Neural progenitor cell (in vitro differentiated cells): ENCODE results near the gene AATK. TPM values are rescaled to one million over a fixed set of nuclear protein-coding genes. Genes with fewer than 3 reads are reported as not detected.
A peak's percentile ranks its signal among the peaks of the same experiment; 100 is the strongest.

Experiments
- DNase-seq: peaks from one replicate; pipeline ENCODE4 v3.0.0-alpha.2; 2016; ENCODE audit warnings: low spot score
- H2AFZ ChIP-seq: fragments of 200-600 bp; sonication (generic); replicated peaks from 2 replicates; pipeline ENCODE4 v1.6.1; 2016; ENCODE audit warnings: antibody characterized with exemption
- H3F3A ChIP-seq: fragments of 200-600 bp; sonication (generic); 2 replicates; pipeline ENCODE4 v1.6.1; 2016; ENCODE audit warnings: antibody characterized with exemption, low read depth
- H3K27ac ChIP-seq: fragments of 200-600 bp; sonication (generic); 2 replicates; pipeline ENCODE4 v1.5.1; 2016; ENCODE audit warnings: mild to moderate bottlenecking
- H3K27me3 ChIP-seq: fragments of 200-600 bp; sonication (generic); 2 replicates; pipeline ENCODE4 v1.6.1; 2016; ENCODE audit warnings: mild to moderate bottlenecking, moderate library complexity
- H3K36me3 ChIP-seq: fragments of 200-600 bp; sonication (generic); 2 replicates; pipeline ENCODE4 v1.5.1; 2016
- H3K4me1 ChIP-seq: fragments of 200-600 bp; sonication (generic); 2 replicates; pipeline ENCODE4 v1.6.1; 2016; ENCODE audit warnings: mixed run types
- H3K4me2 ChIP-seq: fragments of 200-600 bp; sonication (generic); 2 replicates; pipeline ENCODE4 v1.6.1; 2016
- H3K4me3 ChIP-seq: fragments of 200-600 bp; sonication (generic); 2 replicates; pipeline ENCODE4 v1.5.1; 2016
- H3K79me2 ChIP-seq: fragments of 200-600 bp; sonication (generic); 2 replicates; pipeline ENCODE4 v1.6.1; 2016; ENCODE audit warnings: low read depth
- H3K9ac ChIP-seq: fragments of 200-600 bp; sonication (generic); 2 replicates; pipeline ENCODE4 v1.6.1; 2016
- H3K9me3 ChIP-seq: fragments of 200-600 bp; sonication (generic); 2 replicates; pipeline ENCODE4 v1.5.1; 2016; ENCODE audit warnings: low read depth
- H4K20me1 ChIP-seq: fragments of 200-600 bp; sonication (generic); 2 replicates; pipeline ENCODE4 v1.6.1; 2016; ENCODE audit warnings: low read depth
- H3K27ac Mint-ChIP-seq: 3 replicates; pipeline ENCODE4 v1.8.0; 2021; ENCODE audit warnings: mixed read lengths
- H3K27me3 Mint-ChIP-seq: 2 replicates; pipeline ENCODE4 v1.8.0; 2022; ENCODE audit warnings: low read depth, mild to moderate bottlenecking, inconsistent platforms, moderate library complexity, mixed read lengths; ENCODE audit not compliant: insufficient read depth
- H3K36me3 Mint-ChIP-seq: 3 replicates; pipeline ENCODE4 v1.8.0; 2021; ENCODE audit warnings: mixed read lengths
- H3K4me1 Mint-ChIP-seq: 3 replicates; pipeline ENCODE4 v1.8.0; 2021; ENCODE audit warnings: mixed read lengths
- H3K4me3 Mint-ChIP-seq: 3 replicates; pipeline ENCODE4 v1.8.0; 2021; ENCODE audit warnings: mild to moderate bottlenecking, moderate library complexity, mixed read lengths
- H3K9me3 Mint-ChIP-seq: 3 replicates; pipeline ENCODE4 v1.8.0; 2020; ENCODE audit warnings: mixed read lengths
- CTCF ChIP-seq: fragments of 200-600 bp; sonication (generic); IDR thresholded peaks from 2 replicates; pipeline ENCODE4 v1.5.1; 2017; ENCODE audit warnings: antibody characterized with exemption, mild to moderate bottlenecking
- EZH2 ChIP-seq: fragments of 200-600 bp; sonication (generic); IDR thresholded peaks from 2 replicates; pipeline ENCODE4 v1.6.1; 2017; ENCODE audit warnings: antibody characterized with exemption, mild to moderate bottlenecking, moderate library complexity
- EZH2phosphoT487 ChIP-seq: fragments of 200-600 bp; sonication (generic); IDR thresholded peaks from 2 replicates; pipeline ENCODE4 v1.6.1; 2017; ENCODE audit warnings: antibody characterized with exemption
- total RNA-seq: library from RNA; depleted of rRNA; stranded (reverse); fragments of >200 nt; gene quantifications from 2 replicates; pipeline ENCODE4 v1.2.3, GENCODE V29; 2015; ENCODE audit warnings: low replicate concordance

The AATK gene
- total RNA-seq, 1 donor from 2014 or later: 0.32 TPM

GRCh38 chr17:81143200-81143527 is 22.9 kb downstream of the AATK start:
- no peaks in the 10 kb centered on the region for H3K4me1 ChIP-seq
- H3K27ac ChIP-seq: no peak overlapping the region
- no peak overlapping the region for H3K4me3 Mint-ChIP-seq
- H3K9ac ChIP-seq: no peak overlapping the region
- no peak overlapping the region for H3K4me3 ChIP-seq
- no peaks in the 10 kb centered on the region for H3K79me2 ChIP-seq
- H3K9me3 Mint-ChIP-seq: peaks cover 7% of the 10 kb centered on the region
- DNase-seq: no peak
- H4K20me1 ChIP-seq: no peaks in the 10 kb centered on the region
- peaks cover 8% of the 10 kb centered on the region for H3K4me1 Mint-ChIP-seq
- H3K36me3 Mint-ChIP-seq: no peaks in the 10 kb centered on the region
- H3K27me3 Mint-ChIP-seq: peaks cover 7% of the 10 kb centered on the region
- no peak overlapping the region for H3K4me2 ChIP-seq
- H3F3A ChIP-seq: peaks cover 7% of the 10 kb centered on the region
- no peak overlapping the region for H2AFZ ChIP-seq
- no peaks in the 10 kb centered on the region for H3K9me3 ChIP-seq
- no peak overlapping the region for H3K27ac Mint-ChIP-seq
- no peaks in the 10 kb centered on the region for H3K36me3 ChIP-seq
- H3K27me3 ChIP-seq: no peaks in the 10 kb centered on the region
- no peak for TF ChIP-seq CTCF
- TF ChIP-seq EZH2phosphoT487: no peak
- no peak for TF ChIP-seq EZH2

- Histone ChIP-seq H3F3A (peaks cover 12% of the 10 kb centered on the region), H3K4me1 (no peaks in the 10 kb centered on the region), H2AFZ (no peak overlapping the region), H3K9me3 (no peaks in the 10 kb centered on the region), H3K27me3 (no peaks in the 10 kb centered on the region), H3K4me2 (no peak overlapping the region), H3K9ac (no peak overlapping the region), H3K4me3 (no peak overlapping the region), H3K79me2 (no peaks in the 10 kb centered on the region), H3K36me3 (no peaks in the 10 kb centered on the region), H3K27ac (no peak overlapping the region), H4K20me1 (no peaks in the 10 kb centered on the region)
- Mint-ChIP-seq H3K27me3 (peaks cover 14% of the 10 kb centered on the region), H3K9me3 (peaks cover 9% of the 10 kb centered on the region), H3K4me1 (peaks cover 8% of the 10 kb centered on the region), H3K4me3 (no peak overlapping the region), H3K36me3 (no peaks in the 10 kb centered on the region), H3K27ac (no peak overlapping the region)
- no peak for TF ChIP-seq EZH2
- TF ChIP-seq EZH2phosphoT487: no peak
- peak; percentile 73 for TF ChIP-seq CTCF
- DNase-seq: peak; percentile 88
These were observed 23.5 kb downstream of the AATK start for GRCh38 chr17:81142301-81143199.

- peaks cover 9% of the 10 kb centered on the region for H3K9me3 Mint-ChIP-seq
- no peaks in the 10 kb centered on the region for H3K36me3 ChIP-seq
- H3K4me3 ChIP-seq: no peak overlapping the region
- H3K27me3 ChIP-seq: no peaks in the 10 kb centered on the region
- H2AFZ ChIP-seq: no peak overlapping the region
- H4K20me1 ChIP-seq: no peaks in the 10 kb centered on the region
- no peaks in the 10 kb centered on the region for H3K9me3 ChIP-seq
- peaks cover 15% of the 10 kb centered on the region for H3K27me3 Mint-ChIP-seq
- no peak overlapping the region for H3K9ac ChIP-seq
- H3K36me3 Mint-ChIP-seq: no peaks in the 10 kb centered on the region
- H3K4me1 Mint-ChIP-seq: peaks cover 8% of the 10 kb centered on the region
- peaks cover 15% of the 10 kb centered on the region for H3F3A ChIP-seq
- no peaks in the 10 kb centered on the region for H3K4me1 ChIP-seq
- H3K27ac Mint-ChIP-seq: no peak overlapping the region
- TF ChIP-seq EZH2 (no peak), EZH2phosphoT487 (no peak), CTCF (no peak)
- H3K4me3 Mint-ChIP-seq: no peak overlapping the region
- DNase-seq: no peak
- no peak overlapping the region for H3K27ac ChIP-seq
- no peaks in the 10 kb centered on the region for H3K79me2 ChIP-seq
- H3K4me2 ChIP-seq: no peak overlapping the region
These were observed 25.3 kb downstream of the AATK start for GRCh38 chr17:81140695-81141094.
